ENCODE results near the gene TIGD7. TPM values are rescaled to one million over a fixed set of nuclear protein-coding genes. Genes with fewer than 3 reads are reported as not detected.

Gene TIGD7
- polyA plus RNA-seq, 1 experiment: 5.3 TPM

GRCh38 chr16:3346041-3346440 is 40.8 kb upstream of the TIGD7 start:
- CTCF ChIA-PET: no interaction called here
- Histone ChIP-seq H3K27ac (ENCODE audit: low read depth, low read length) (no peak overlapping the region), H3K9me3 (ENCODE audit: control insufficient read depth, insufficient read depth, low read length) (peaks cover 2% of the 10 kb centered on the region), H3K4me3 (ENCODE audit: low read depth, low read length) (no peak overlapping the region), H3K27me3 (ENCODE audit: control insufficient read depth, insufficient read depth, low read length) (no peaks in the 10 kb centered on the region)
- TF ChIP-seq, protein P1, sequence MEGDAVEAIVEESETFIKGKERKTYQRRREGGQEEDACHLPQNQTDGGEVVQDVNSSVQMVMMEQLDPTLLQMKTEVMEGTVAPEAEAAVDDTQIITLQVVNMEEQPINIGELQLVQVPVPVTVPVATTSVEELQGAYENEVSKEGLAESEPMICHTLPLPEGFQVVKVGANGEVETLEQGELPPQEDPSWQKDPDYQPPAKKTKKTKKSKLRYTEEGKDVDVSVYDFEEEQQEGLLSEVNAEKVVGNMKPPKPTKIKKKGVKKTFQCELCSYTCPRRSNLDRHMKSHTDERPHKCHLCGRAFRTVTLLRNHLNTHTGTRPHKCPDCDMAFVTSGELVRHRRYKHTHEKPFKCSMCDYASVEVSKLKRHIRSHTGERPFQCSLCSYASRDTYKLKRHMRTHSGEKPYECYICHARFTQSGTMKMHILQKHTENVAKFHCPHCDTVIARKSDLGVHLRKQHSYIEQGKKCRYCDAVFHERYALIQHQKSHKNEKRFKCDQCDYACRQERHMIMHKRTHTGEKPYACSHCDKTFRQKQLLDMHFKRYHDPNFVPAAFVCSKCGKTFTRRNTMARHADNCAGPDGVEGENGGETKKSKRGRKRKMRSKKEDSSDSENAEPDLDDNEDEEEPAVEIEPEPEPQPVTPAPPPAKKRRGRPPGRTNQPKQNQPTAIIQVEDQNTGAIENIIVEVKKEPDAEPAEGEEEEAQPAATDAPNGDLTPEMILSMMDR (IDR thresholded peaks at IDR 0.05; ENCODE audit: low read depth, low read length): no peak
- DNase-seq (ENCODE audit: low read depth, low spot score): no peak
- POLR2A ChIA-PET: no interaction called here

DNA sequence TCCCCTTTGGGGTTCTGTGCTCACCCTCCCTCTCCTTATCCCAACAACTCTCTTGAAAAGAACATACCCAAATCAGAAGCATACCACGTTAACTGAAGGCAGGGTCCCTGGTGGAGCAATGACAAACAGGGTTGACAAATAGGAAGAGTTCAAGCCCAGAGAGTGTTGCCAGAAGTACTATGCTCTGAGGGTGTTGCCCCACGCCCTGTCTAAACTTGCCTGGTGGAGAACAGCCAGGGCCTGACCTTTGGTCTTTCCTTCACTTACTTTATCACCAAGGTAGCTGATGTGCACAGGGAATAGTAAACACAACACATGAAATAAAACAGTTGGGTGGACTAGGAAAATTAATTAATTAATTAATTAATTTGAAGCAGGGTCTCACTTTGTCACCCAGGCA is 23.4 kb upstream of the TIGD7 start:
- Histone ChIP-seq H3K27me3 (ENCODE audit: control insufficient read depth, insufficient read depth, low read length) (no peaks in the 10 kb centered on the region), H3K27ac (ENCODE audit: low read depth, low read length) (no peak overlapping the region), H3K9me3 (ENCODE audit: control insufficient read depth, insufficient read depth, low read length) (peaks cover 3% of the 10 kb centered on the region; the same call in 1 of the 2 replicates), H3K4me3 (ENCODE audit: low read depth, low read length) (no peak overlapping the region)
- POLR2A ChIA-PET: no interaction called here
- CTCF ChIA-PET: no interaction called here
- TF ChIP-seq, protein P1 (IDR thresholded peaks at IDR 0.05; ENCODE audit: low read depth, low read length): no peak
- no peak for DNase-seq (ENCODE audit: low read depth, low spot score)

GRCh38 chr16:3328104-3328503 is 22.9 kb upstream of the TIGD7 start:
- Histone ChIP-seq H3K9me3 (ENCODE audit: control insufficient read depth, insufficient read depth, low read length) (no peaks in the 10 kb centered on the region; the same call in 1 of the 2 replicates), H3K27ac (ENCODE audit: low read depth, low read length) (no peak overlapping the region), H3K4me3 (ENCODE audit: low read depth, low read length) (no peak overlapping the region), H3K27me3 (ENCODE audit: control insufficient read depth, insufficient read depth, low read length) (no peaks in the 10 kb centered on the region)
- TF ChIP-seq, protein P1 (IDR thresholded peaks at IDR 0.05; ENCODE audit: low read depth, low read length): no peak
- ChIA-PET POLR2A (no interaction called here), CTCF (no interaction called here)
- DNase-seq (ENCODE audit: low read depth, low spot score): no peak

- H3K4me3 ChIP-seq (ENCODE audit: low read depth, low read length): no peak overlapping the region
- H3K9me3 ChIP-seq (ENCODE audit: control insufficient read depth, insufficient read depth, low read length): peaks cover 3% of the 10 kb centered on the region; the same call in 1 of the 2 replicates
- no peaks in the 10 kb centered on the region for H3K27me3 ChIP-seq (ENCODE audit: control insufficient read depth, insufficient read depth, low read length)
- ChIA-PET CTCF (no interaction called here), POLR2A (no interaction called here)
- DNase-seq (ENCODE audit: low read depth, low spot score): no peak
- TF ChIP-seq, protein P1 (IDR thresholded peaks at IDR 0.05; ENCODE audit: low read depth, low read length): no peak
- no peak overlapping the region for H3K27ac ChIP-seq (ENCODE audit: low read depth, low read length)
Observed at GRCh38 chr16:3327514-3327913, 22.3 kb upstream of the TIGD7 start.

- DNase-seq (ENCODE audit: low read depth, low spot score): no peak
- ChIA-PET CTCF (no interaction called here), POLR2A (no interaction called here)
- TF ChIP-seq, protein P1 (IDR thresholded peaks at IDR 0.05; ENCODE audit: low read depth, low read length): no peak
- H3K4me3 ChIP-seq (ENCODE audit: low read depth, low read length): no peak overlapping the region
- H3K27ac ChIP-seq (ENCODE audit: low read depth, low read length): no peak overlapping the region
- H3K9me3 ChIP-seq (ENCODE audit: control insufficient read depth, insufficient read depth, low read length): peaks cover 36% of the 10 kb centered on the region
- no peaks in the 10 kb centered on the region for H3K27me3 ChIP-seq (ENCODE audit: control insufficient read depth, insufficient read depth, low read length)
Observed at GRCh38 chr16:3321816-3322215, 16.6 kb upstream of the TIGD7 start.
